Esophagus (tissue), 2 donors: ENCODE measurements around the gene MCMBP. TPM values are rescaled to one million over a fixed set of nuclear protein-coding genes. Genes with fewer than 3 reads are reported as not detected.

Experiments
- H3K27ac ChIP-seq, 2 donors: one replicate each; pipeline ENCODE4 v1.5.1; 2013; ENCODE audit warnings: low read depth in 2 of 2, mild to moderate bottlenecking in 2 of 2, inconsistent platforms in 1 of 2, low read length in 1 of 2, moderate library complexity in 1 of 2
- H3K27me3 ChIP-seq, 2 donors: one replicate each; pipeline ENCODE4 v1.6.1; 2013; ENCODE audit warnings: low read length in 2 of 2, control low read depth in 1 of 2, mild to moderate bottlenecking in 1 of 2; ENCODE audit not compliant: insufficient read depth in 2 of 2, control insufficient read depth in 1 of 2
- H3K36me3 ChIP-seq, 2 donors: one replicate each; pipeline ENCODE4 v1.6.1; 2013; ENCODE audit warnings: low read length in 1 of 2; ENCODE audit not compliant: control insufficient read depth in 2 of 2, insufficient read depth in 2 of 2
- H3K4me1 ChIP-seq, 2 donors: one replicate each; pipeline ENCODE4 v1.6.1; 2013; ENCODE audit warnings: low read length in 1 of 2; ENCODE audit not compliant: control insufficient read depth in 2 of 2, insufficient read depth in 2 of 2
- H3K4me3 ChIP-seq, 2 donors: one replicate each; pipeline ENCODE4 v1.5.1; 2013; ENCODE audit warnings: low read length in 2 of 2, mild to moderate bottlenecking in 2 of 2, low read depth in 1 of 2, moderate library complexity in 1 of 2
- H3K9me3 ChIP-seq, 2 donors: one replicate each; pipeline ENCODE4 v1.6.1; 2013; ENCODE audit warnings: mild to moderate bottlenecking in 2 of 2, low read depth in 1 of 2, low read length in 1 of 2, moderate library complexity in 1 of 2; ENCODE audit not compliant: control insufficient read depth in 2 of 2, insufficient read depth in 1 of 2
- WGBS, 2 donors: extraction: QIAGEN DNeasy Blood & Tissue Kit; methylation state at CpG; one replicate each; pipeline ENCODE4 v1.1.7; 2013; 5-methylcytosine and 5-hydroxymethylcytosine counted together
- polyA plus RNA-seq, 2 donors: library from polyadenylated mRNA; stranded (reverse); fragments of 200-250 nt; gene quantifications; one replicate each; pipeline ENCODE4 v1.2.3, GENCODE V29; 2013
- donor health status: healthy with polysubstance abuse.
- donor health status: Bipolar disorder and iron deficiency.

The MCMBP gene
- polyA plus RNA-seq, 2 donors = 13.7 to 28.9 TPM

GRCh38 chr10:119862524-119862923 lies 10.1 kb downstream of the MCMBP start:
- H3K9me3 ChIP-seq = no peaks in the 10 kb centered on the region
- H3K27ac ChIP-seq = no peak overlapping the region
- H3K4me3 ChIP-seq = no peak overlapping the region

DNA sequence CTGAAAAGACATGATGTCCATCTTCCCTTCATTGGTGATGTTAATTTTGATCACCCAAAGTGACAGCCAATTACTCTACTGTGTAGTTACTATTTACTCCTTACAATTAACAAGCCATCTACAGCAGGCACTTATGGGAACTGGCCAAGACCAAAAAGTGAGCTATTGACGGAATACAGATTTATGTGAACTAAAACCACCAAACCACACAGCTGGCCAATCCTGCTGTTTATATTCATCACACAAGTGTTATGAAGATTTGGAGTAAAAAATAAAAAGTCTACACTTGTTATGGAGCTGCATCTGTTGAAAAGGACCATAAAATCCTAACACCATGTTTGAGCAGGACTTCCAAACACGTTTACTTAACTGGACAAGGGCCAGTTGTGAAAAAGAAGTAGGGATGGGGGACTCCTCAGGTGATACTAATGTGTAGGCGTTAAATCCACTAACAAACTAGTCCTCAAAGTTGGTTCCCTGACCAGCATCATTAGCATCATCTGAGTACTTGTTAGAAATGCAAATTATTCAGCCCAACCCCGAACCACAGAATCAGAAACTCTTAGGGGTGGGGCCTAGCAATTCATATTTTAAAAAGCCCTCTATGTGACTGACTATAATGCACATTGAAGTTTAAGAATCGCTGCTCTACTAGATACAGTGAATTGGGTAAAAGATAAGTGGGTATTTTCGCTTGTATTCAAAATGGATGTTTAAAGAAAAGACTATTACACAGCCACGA lies 11.6 kb downstream of the MCMBP start:
- H3K4me1 ChIP-seq = no peaks in the 10 kb centered on the region
- 70 to 72% methylated on average over 7 of the region's 7 CpGs for WGBS, 2 donors
- no peaks in the 10 kb centered on the region for H3K27me3 ChIP-seq
- no peaks in the 10 kb centered on the region for H3K9me3 ChIP-seq
- no peak overlapping the region for H3K27ac ChIP-seq
- peaks cover 0 to 2% of the 10 kb centered on the region in 2 donors for H3K36me3 ChIP-seq
- no peak overlapping the region for H3K4me3 ChIP-seq

More at GRCh38 chr10:119862524-119862923, 10.1 kb downstream of the MCMBP start:
- Histone ChIP-seq H3K27me3 (no peaks in the 10 kb centered on the region), H3K36me3 (no peaks in the 10 kb centered on the region), H3K4me1 (no peaks in the 10 kb centered on the region)
- 63 to 67% methylated on average over 1 of the region's 1 CpG for WGBS, 2 donors

DNA sequence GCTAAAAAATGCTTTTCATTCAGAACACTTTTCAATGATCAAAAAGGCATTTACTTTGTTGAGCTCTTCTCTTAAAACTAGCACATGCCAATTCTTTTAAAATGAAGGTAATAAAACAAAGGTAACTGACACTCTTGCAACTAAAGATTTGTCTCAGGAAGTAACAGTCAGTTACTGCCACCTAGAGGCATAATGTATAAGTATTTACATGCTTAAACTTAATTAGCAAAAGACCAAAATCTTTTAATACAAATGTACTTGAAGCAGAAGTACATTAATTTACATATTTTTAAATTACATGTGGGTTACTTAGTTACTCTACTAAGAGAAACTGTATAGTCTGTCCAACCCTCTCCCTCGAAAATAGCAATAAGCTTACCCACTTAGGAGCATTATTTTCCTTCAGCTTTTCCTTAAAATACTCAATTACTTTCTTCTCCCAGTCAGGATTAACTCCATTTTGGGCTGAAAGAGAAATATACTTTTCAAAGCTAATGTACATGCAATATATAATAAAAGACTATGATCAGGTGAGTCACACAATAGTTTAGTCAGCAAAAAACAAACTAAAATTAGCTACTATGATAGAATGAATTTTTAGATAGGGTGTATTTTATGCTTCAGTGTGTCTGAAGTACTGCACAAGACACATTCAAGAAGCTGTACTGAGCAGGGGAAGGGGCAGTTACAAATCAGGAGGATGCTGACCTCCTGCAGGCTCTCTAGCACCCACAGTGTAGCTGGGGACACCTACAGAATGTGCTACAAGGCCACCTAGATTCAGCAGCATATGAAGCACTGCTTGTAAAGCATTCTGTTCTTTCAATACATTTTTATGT lies 13.0 kb downstream of the MCMBP start:
- WGBS, 2 donors = 60 to 69% methylated on average over 1 of the region's 1 CpG
- Histone ChIP-seq H3K36me3 (peaks cover 0 to 2% of the 10 kb centered on the region in 2 donors), H3K9me3 (no peaks in the 10 kb centered on the region), H3K27ac (no peak overlapping the region), H3K4me3 (no peak overlapping the region), H3K27me3 (no peaks in the 10 kb centered on the region), H3K4me1 (no peaks in the 10 kb centered on the region)

DNA sequence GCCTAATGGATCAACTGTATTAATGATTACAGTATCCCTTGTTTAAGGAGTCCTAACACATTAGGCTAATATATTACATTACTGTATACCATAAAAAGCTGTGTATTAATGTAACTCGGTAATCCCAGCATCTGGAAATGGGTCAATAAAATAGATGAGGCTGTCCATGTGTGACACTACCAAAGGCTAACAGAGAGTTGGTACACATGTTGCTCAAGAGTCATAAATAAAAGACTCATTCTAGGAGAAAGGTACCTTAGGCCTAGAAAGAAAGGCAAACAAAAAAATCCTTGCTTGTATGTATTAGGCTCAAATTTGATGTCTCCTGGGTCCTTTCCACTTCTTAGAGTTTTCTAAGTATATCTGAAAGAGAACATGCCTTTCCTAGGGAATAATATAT lies 14.6 kb downstream of the MCMBP start:
- Histone ChIP-seq H3K27me3 (no peaks in the 10 kb centered on the region), H3K4me1 (no peaks in the 10 kb centered on the region), H3K4me3 (no peak overlapping the region), H3K9me3 (no peaks in the 10 kb centered on the region), H3K36me3 (peaks cover 2% of the 10 kb centered on the region in 2 donors), H3K27ac (no peak overlapping the region)
- 50 to 57% methylated on average over 1 of the region's 1 CpG for WGBS, 2 donors

- H3K36me3 ChIP-seq = peaks cover 7 to 12% of the 10 kb centered on the region in 2 donors
Observed at GRCh38 chr10:119853574-119853973, 19.1 kb downstream of the MCMBP start.

DNA sequence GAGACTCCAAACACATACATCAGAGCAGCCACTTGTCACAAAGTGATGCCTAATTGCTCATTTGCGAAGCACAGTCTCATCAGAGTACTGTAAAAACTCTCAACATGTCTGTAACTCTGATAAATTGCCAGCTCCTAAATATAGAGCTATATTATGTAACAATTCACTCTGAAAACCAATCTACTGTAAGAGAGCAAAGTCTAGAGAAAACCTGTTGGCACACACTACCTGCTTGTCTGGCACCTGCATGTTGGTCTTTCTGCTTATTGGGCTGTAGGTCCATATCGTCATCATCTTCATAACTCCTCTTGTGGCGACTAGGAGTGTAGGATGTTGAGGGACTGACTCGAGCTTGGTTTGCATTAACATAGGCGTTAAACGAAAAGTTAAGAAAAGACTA lies 19.8 kb downstream of the MCMBP start:
- 81 to 95% methylated on average over 6 of the region's 6 CpGs for WGBS, 2 donors
- no peak overlapping the region for H3K4me3 ChIP-seq
- no peak overlapping the region for H3K27ac ChIP-seq
- peaks cover 7 to 14% of the 10 kb centered on the region in 2 donors for H3K36me3 ChIP-seq
- no peaks in the 10 kb centered on the region for H3K4me1 ChIP-seq
- H3K9me3 ChIP-seq = no peaks in the 10 kb centered on the region
- H3K27me3 ChIP-seq = no peaks in the 10 kb centered on the region

More at GRCh38 chr10:119853574-119853973, 19.1 kb downstream of the MCMBP start:
- no peaks in the 10 kb centered on the region for H3K27me3 ChIP-seq
- WGBS, 2 donors = 80% methylated on average over 1 of the region's 1 CpG
- no peak overlapping the region for H3K4me3 ChIP-seq
- H3K9me3 ChIP-seq = no peaks in the 10 kb centered on the region
- no peaks in the 10 kb centered on the region for H3K4me1 ChIP-seq
- H3K27ac ChIP-seq = no peak overlapping the region

GRCh38 chr10:119852277-119852676 lies 20.4 kb downstream of the MCMBP start:
- no peak overlapping the region for H3K27ac ChIP-seq
- no peaks in the 10 kb centered on the region for H3K4me1 ChIP-seq
- H3K27me3 ChIP-seq = no peaks in the 10 kb centered on the region
- WGBS, 2 donors = 95% methylated on average over 6 of the region's 6 CpGs
- no peaks in the 10 kb centered on the region for H3K9me3 ChIP-seq
- H3K4me3 ChIP-seq = no peak overlapping the region
- peaks cover 7 to 14% of the 10 kb centered on the region in 2 donors for H3K36me3 ChIP-seq

DNA sequence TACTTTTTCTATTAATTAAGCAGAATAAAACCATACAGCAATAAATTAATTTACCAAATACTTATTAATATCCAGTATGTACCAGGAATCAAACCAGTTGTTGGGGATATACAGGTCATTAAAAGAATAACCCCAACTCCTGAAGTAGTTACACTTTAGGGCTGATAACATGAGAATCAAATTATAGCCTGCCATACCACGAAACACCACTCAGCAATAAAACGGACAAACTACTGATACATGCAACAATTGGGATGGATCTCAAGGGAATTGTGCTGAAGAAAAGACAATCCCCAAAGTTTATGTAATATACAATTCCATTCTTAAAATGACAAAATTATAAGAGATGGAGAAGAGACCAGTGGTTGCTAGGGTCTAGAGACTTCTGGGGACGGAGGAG lies 22.7 kb downstream of the MCMBP start:
- Histone ChIP-seq H3K9me3 (no peaks in the 10 kb centered on the region), H3K4me3 (no peak overlapping the region), H3K36me3 (peaks cover 11 to 12% of the 10 kb centered on the region in 2 donors), H3K27ac (no peak overlapping the region), H3K4me1 (no peaks in the 10 kb centered on the region), H3K27me3 (no peaks in the 10 kb centered on the region)
- 91 to 96% methylated on average over 3 of the region's 3 CpGs for WGBS, 2 donors

DNA sequence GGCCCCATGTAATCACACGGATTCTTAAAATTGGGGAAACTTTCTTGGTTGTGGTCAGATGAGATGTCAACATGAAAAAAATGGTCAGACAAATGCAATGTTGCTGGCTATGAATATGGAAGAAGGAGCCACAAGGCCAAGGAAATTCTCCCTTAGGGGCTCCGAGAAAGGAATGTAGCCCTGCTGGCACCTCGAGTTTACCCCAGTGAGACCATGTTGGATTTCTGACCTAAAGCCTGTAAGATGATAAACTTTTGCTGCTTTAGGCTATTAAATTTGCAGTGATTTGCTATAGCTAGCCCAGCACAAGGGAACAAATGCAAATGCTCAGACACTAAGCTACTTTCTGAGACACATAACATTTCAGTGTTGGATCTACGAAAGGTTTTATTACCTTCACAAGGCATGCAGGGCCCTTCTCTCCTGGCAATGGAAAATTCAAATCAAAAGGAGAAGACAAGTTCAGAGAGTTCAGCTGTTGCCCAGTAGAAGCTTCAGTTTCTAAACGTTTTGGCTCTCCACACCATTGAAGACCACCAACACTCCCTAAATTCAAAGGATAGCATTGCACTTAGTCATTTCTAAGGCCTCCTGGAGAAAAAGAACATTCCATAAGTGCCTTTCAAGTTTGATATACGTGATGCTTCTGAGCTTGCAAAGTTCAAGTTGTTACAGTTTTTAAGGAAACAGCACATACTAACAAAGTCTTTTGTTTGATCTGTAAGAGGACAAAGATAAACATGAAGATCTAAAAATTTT lies 23.4 kb downstream of the MCMBP start:
- Histone ChIP-seq H3K27me3 (no peaks in the 10 kb centered on the region), H3K9me3 (no peaks in the 10 kb centered on the region), H3K4me3 (no peak overlapping the region), H3K36me3 (peaks cover 17 to 19% of the 10 kb centered on the region in 2 donors), H3K4me1 (no peaks in the 10 kb centered on the region), H3K27ac (no peak overlapping the region)
- 75 to 81% methylated on average over 6 of the region's 6 CpGs for WGBS, 2 donors
